T-helper 1 cell treated with Interleukin-12 subunit alpha and Interleukin-12 subunit beta and Interleukin-4 antibody, amounts not matched to agents 30 μg/mL and 1 μg/mL, for 36 hours (primary cell): Measurements from ENCODE around the gene MAP4.
"Not testable (repeated sequence)": the region's sequence is repeated elsewhere in the genome, so short reads cannot be mapped to it uniquely, and the experiment has no call there.

ENCODE experiments used
- H3K27ac Mint-ChIP-seq: one replicate; pipeline ENCODE4 v1.8.0; 2021; ENCODE audit warnings: mild to moderate bottlenecking, mixed read lengths
- H3K27me3 Mint-ChIP-seq: one replicate; pipeline ENCODE4 v1.8.0; 2021; ENCODE audit warnings: low read depth, mixed read lengths
- H3K36me3 Mint-ChIP-seq: one replicate; pipeline ENCODE4 v1.8.0; 2021; ENCODE audit warnings: low read depth, mixed read lengths
- H3K4me1 Mint-ChIP-seq: one replicate; pipeline ENCODE4 v1.8.0; 2021; ENCODE audit warnings: low read depth, mixed read lengths
- H3K4me3 Mint-ChIP-seq: one replicate; pipeline ENCODE4 v1.8.0; 2021; ENCODE audit warnings: mild to moderate bottlenecking, moderate library complexity, mixed read lengths
- H3K9me3 Mint-ChIP-seq: one replicate; pipeline ENCODE4 v1.8.0; 2021; ENCODE audit warnings: mixed read lengths

Gene MAP4, protein sequence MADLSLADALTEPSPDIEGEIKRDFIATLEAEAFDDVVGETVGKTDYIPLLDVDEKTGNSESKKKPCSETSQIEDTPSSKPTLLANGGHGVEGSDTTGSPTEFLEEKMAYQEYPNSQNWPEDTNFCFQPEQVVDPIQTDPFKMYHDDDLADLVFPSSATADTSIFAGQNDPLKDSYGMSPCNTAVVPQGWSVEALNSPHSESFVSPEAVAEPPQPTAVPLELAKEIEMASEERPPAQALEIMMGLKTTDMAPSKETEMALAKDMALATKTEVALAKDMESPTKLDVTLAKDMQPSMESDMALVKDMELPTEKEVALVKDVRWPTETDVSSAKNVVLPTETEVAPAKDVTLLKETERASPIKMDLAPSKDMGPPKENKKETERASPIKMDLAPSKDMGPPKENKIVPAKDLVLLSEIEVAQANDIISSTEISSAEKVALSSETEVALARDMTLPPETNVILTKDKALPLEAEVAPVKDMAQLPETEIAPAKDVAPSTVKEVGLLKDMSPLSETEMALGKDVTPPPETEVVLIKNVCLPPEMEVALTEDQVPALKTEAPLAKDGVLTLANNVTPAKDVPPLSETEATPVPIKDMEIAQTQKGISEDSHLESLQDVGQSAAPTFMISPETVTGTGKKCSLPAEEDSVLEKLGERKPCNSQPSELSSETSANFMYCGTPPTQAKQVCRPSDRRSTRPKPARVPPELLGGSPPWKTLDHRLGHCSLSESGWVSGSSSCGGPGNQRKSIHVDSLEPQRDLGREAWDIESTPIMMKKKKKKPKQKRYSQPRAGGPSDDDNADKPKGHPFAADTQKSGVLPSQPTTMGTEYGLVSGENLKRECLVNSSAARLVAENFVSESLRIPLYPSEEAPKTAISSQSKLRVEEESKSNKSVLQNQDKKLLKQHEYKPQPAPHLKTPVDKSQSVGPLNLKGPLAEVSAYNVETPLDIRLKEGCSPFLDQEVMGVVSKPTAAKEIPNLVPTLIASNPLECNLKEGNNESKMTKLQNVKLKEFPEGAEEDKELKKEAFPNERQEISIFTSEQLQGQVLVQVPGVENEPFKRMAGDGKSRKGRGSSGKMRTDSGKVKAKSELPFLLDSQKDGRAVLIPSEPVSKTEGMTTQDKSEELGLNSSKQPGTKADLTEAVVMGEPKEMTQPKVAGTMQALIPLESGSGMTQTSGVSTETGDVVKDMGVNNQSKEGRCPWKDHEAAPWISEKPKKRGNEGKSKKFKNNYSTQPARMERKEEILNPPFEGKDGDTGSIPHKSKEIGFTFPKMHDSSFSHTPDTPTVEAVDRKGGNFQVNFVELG (N-terminal part only)

DNA sequence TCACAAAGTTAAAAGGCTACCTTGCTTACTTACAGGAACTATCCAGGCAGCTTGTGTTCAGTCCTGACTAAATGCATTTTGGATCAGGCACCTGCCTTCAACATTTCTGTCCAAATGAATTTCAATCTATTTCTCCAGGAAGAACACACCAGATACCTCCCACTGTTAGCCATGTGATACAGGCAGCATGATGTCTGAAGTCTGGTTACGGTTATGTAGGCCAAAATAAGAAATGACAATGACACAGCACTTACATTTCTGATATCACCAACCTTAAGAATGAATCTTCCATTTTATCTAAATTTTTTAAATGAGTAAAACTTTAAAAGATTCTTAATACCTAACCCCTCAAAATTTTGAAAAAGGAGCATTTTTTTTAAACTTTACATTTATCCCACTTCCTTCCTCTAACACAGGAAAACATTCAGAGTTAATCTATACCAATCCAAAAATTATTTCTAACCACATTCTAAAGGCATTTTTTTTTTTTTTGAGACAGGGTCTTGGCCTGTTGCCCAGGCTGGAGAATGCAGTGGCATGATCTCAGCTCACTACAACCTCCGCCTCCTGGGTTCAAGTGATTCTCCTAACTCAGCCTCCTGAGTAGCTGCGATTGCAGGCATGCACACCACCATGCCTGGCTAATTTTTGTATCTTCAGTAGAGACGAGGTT lies at the start of gene MAP4:
MAP4 (minus strand) TSS at position 116 of the 673 bp plus-strand sequence. CDS start 17,556 bp downstream, outside the sequence.
- Mint-ChIP-seq H3K9me3 (no peaks in the 10 kb centered on the region), H3K4me1 (peaks cover 24% of the 10 kb centered on the region), H3K27me3 (no peaks in the 10 kb centered on the region), H3K4me3 (no peak within 1 kb of the TSS), H3K36me3 (peaks cover 6% of the 10 kb centered on the region), H3K27ac (peak within 1 kb of the TSS; percentile 36)

DNA sequence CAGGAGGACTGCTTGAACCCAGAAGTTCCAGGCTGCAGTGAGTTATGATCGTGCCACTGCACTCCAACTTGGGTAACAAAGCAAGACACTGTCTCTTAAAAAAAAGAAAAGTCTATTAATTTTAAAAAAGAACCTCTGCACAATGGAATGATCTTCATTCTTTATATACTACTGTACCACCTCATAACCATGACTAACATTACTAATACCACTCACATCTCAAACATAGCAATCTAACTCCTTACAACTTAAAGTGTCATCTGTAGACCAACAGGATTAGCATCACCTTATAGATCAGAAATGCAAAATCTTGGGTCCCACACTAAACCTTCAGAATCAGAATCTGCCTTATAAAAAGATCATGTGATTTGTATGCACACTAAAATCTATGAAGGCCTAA lies 48.8 kb upstream of the MAP4 start:
- Mint-ChIP-seq H3K9me3 (peaks cover 4% of the 10 kb centered on the region), H3K27ac (no peak overlapping the region), H3K4me1 (peaks cover 16% of the 10 kb centered on the region), H3K36me3 (peaks cover 8% of the 10 kb centered on the region), H3K27me3 (no peaks in the 10 kb centered on the region), H3K4me3 (no peak overlapping the region)

DNA sequence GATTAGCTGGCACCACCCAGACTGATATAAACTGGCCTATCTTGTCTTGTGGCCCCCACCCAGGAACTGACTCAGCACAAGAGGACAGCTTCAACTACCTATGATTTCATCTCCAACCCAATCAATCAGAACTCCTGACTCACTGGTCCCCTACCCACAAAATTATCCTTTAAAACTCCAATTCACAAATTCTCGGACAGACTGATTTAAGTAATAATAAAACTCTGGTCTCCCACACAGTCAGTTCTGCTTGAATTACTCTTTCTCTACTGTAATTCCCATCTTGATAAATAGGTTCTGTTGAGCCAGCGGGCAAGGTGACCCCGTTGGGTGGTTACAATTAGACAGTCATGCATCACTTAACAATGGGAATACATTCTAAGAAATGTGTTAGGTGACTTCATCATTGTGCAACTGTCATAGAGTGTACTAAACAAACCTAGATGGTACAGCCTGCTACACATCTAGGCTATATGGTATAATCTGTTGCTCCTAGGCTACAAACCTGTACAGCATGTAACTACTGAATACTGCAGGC lies 48.1 kb upstream of the MAP4 start:
- Mint-ChIP-seq H3K9me3 (peaks cover 4% of the 10 kb centered on the region), H3K4me1 (peaks cover 18% of the 10 kb centered on the region), H3K27ac (no peak overlapping the region), H3K4me3 (no peak overlapping the region), H3K27me3 (no peaks in the 10 kb centered on the region), H3K36me3 (peaks cover 10% of the 10 kb centered on the region)

DNA sequence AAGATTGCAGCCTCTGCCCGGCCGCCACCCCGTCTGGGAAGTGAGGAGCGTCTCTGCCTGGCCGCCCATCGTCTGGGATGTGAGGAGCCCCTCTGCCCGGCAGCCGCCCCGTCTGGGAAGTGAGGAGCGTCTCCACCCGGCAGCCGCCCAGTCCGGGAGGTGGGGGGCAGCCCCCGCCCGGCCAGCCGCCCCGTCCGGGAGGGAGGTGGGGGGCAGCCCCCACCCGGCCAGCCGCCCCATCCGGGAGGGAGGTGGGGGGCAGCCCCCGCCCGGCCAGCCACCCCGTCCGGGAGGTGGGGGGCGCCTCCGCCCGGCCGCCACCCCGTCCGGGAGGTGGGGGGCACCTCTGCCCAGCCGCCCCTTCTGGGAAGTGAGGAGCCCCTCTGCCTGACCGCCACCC lies 45.4 kb upstream of the MAP4 start:
- H3K4me1 Mint-ChIP-seq = peaks cover 25% of the 10 kb centered on the region
- H3K4me3 Mint-ChIP-seq, H3K27ac Mint-ChIP-seq, H3K9me3 Mint-ChIP-seq, H3K27me3 Mint-ChIP-seq: not testable (repeated sequence)
- H3K36me3 Mint-ChIP-seq = peaks cover 13% of the 10 kb centered on the region

DNA sequence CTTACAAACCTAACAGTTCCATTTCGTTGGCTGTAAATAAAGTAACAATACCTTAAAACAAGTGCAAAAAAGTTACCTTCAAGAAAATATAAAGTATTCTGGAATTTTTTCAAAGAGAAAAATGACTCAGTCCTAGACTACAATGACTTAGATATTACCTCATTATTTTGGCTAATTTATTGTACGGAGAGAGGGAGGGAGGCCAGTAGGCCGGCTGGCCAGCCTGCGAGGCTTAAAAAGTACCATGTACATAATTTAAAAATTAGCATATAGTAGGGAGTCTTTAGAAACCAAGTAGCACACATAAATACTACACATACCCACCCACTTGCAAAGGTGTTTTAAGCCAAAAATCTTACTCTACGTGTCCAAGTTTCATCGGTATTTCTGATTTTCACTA lies 41.9 kb upstream of the MAP4 start:
- H3K4me1 Mint-ChIP-seq = peaks cover 13% of the 10 kb centered on the region
- H3K27ac Mint-ChIP-seq = no peak overlapping the region
- no peaks in the 10 kb centered on the region for H3K27me3 Mint-ChIP-seq
- H3K36me3 Mint-ChIP-seq = peaks cover 12% of the 10 kb centered on the region
- no peak overlapping the region for H3K4me3 Mint-ChIP-seq
- peaks cover 4% of the 10 kb centered on the region for H3K9me3 Mint-ChIP-seq

DNA sequence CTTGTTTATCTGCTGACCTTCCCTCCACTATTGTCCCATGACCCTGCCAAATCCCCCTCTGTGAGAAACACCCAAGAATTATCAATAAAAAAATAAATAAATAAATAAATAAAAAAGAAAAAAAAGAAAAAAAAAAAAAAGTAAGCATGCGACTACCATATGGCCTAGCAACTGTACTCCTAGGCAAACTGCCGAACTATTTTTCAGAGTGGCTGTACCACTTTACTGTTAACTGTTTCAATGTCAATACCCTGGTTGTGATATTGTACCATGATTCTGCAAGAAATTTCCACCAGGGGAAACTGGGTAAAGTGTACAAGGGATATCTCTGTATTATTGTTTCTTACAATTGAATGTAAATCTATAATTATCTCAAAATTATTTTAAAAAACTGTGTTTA lies 41.3 kb upstream of the MAP4 start:
- H3K27me3 Mint-ChIP-seq = no peaks in the 10 kb centered on the region
- H3K4me3 Mint-ChIP-seq = no peak overlapping the region
- peaks cover 19% of the 10 kb centered on the region for H3K4me1 Mint-ChIP-seq
- H3K36me3 Mint-ChIP-seq = peaks cover 12% of the 10 kb centered on the region
- peaks cover 4% of the 10 kb centered on the region for H3K9me3 Mint-ChIP-seq
- H3K27ac Mint-ChIP-seq = no peak overlapping the region

DNA sequence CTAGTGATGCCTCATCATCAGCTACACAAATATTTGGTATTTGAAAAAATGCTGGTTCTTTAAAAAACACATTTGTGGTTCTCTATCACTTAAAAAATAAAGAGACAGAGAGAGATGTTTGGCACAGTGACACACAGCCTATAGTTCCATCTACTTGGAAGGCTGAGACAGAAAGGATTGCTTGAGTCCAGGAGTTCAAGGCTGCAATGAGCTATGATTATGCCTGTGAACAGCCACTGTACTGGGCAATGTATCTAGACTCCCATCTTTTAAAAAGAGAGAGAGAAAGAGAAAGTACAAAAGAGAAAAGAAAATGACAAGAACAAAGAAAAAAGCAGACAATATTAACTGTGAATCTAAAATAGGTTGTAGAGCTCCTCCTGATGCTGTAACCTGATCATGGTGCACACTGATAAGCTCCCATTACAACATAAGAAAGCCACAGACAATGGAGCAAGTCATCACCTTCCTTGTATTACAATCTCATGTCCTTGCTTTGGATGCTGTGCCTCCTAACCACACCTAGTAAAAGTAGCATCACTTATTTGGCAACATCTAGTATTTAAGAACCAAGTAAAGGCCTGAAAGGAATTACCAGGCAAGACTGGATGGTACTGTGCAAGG lies 31.7 kb upstream of the MAP4 start:
- Mint-ChIP-seq H3K27me3 (no peaks in the 10 kb centered on the region), H3K36me3 (peaks cover 19% of the 10 kb centered on the region), H3K4me1 (peaks cover 11% of the 10 kb centered on the region), H3K27ac (no peak overlapping the region), H3K4me3 (no peak overlapping the region), H3K9me3 (no peaks in the 10 kb centered on the region)

DNA sequence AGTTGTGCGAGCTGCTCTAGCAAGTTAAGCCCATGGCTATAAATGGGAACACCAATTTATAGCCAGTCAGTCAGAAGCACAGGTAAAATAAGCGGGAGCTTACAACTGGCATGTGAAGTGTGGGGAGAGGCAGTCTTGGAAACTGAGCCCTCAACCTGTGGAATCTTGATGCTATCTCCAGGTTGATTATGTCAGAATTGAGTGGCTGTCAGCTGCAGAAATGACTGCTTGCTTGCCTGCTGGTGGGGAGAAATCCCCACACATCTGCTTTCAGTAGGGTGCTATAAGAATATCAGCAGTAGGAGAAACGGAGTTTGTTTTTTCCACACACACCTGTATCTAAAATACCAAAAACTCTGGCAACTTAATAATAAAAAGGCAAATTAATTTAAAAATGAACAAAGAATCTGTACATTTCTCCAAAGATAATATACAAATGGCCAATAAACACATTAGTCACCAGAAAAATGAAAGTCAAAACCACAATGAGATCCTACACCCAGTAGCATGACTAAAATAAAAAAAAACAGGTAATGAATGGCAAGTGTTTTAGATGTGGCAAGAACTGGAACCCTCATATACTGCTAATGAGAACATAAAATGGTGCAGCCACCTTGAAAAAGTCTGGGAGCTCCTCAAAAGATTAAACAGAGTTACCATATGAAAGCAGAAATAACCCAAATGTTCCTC lies 26.0 kb upstream of the MAP4 start:
- H3K36me3 Mint-ChIP-seq = peaks cover 3% of the 10 kb centered on the region
- H3K27ac Mint-ChIP-seq = no peak overlapping the region
- no peak overlapping the region for H3K4me3 Mint-ChIP-seq
- no peaks in the 10 kb centered on the region for H3K9me3 Mint-ChIP-seq
- no peaks in the 10 kb centered on the region for H3K27me3 Mint-ChIP-seq
- peaks cover 18% of the 10 kb centered on the region for H3K4me1 Mint-ChIP-seq

DNA sequence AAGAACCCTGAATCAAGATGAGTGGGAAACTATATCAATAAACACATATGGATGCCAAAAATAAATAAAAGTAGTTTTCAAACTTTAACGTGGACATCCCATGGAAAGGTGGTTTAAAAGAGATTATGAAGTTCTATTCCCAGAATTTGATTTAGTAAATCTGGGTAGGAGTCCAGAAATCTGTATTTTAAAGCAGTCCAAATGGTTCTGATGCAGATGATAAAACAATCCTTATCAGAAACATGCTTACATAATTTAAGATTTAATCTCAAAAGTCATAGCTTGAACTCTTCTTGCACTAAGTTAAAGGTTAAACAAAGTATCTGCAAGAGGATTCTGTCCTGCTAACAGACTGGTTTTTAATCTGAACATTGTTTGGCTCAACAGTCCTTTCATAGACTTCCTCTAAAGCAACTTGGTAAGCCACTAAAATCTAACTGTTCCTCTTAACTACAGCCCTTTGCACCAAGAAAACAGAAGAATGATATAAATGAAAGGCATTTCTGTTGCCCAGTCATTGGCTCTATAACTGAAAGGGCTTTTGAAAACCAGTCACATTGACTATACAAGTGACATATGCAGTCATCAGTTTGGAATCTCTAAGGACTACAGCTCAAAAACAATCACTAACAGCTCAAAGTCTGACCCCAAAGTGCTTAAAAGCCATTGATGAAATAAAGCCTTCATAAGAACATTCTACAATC lies 23.4 kb upstream of the MAP4 start:
- Mint-ChIP-seq H3K27ac (no peak overlapping the region), H3K9me3 (no peaks in the 10 kb centered on the region), H3K4me1 (peaks cover 18% of the 10 kb centered on the region), H3K27me3 (no peaks in the 10 kb centered on the region), H3K4me3 (no peak overlapping the region), H3K36me3 (peaks cover 2% of the 10 kb centered on the region)

DNA sequence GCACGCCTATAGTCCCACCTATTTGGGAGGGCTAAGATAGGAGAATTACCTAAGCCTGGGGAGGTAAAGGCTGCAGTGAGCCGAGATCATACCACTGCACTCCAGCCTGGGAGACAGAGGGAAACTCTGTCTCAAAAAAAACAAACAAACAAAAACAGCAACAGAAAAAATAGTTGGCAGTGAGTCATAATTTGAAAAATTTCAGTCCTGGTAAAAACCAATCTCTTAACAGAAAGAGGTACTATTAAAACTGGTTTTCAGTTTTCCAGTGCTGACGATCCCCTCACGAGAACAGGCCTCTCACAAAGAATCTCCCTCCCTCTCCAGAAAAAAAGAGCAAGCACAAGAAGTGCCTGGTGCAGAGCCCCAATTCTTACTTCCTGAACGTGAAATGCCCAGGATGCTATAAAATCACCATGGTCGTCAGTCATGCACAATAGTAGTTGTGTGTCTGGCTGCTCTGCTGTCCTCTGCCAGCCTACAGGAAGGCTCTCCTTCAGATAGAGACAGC lies 22.8 kb upstream of the MAP4 start:
- peaks cover 2% of the 10 kb centered on the region for H3K36me3 Mint-ChIP-seq

DNA sequence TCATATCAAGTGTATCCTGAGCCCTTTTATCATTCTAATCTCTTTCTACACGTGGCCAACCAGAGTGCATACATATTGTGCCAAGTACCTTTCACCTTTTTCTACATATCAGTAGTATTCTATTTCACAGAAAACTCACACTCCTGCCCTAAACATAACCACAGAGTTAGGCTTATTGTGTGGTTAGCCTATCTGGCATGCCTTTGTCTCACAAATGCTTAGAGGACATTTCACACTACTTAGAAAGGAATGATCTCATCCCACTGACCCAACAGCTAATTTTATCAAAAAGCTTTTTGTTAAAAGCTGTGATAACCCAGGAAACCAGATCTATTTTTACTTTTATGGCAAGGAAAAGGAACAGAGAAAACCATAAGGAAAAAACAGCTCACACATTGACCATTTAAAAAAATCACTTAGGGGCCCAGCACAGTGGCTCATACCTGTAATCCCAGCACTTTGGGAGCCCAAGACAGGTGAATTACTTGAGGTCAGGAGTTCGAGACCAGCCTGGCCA lies 17.8 kb upstream of the MAP4 start:
- Mint-ChIP-seq H3K27me3 (no peaks in the 10 kb centered on the region), H3K36me3 (peaks cover 2% of the 10 kb centered on the region), H3K9me3 (no peaks in the 10 kb centered on the region), H3K4me1 (peaks cover 21% of the 10 kb centered on the region), H3K27ac (peak overlapping the region; percentile 32), H3K4me3 (no peak overlapping the region)

More for the DNA sequence above, 22.8 kb upstream of the MAP4 start:
- peaks cover 22% of the 10 kb centered on the region for H3K4me1 Mint-ChIP-seq
- H3K27ac Mint-ChIP-seq = no peak overlapping the region
- no peaks in the 10 kb centered on the region for H3K27me3 Mint-ChIP-seq
- H3K4me3 Mint-ChIP-seq = no peak overlapping the region
- H3K9me3 Mint-ChIP-seq = no peaks in the 10 kb centered on the region

DNA sequence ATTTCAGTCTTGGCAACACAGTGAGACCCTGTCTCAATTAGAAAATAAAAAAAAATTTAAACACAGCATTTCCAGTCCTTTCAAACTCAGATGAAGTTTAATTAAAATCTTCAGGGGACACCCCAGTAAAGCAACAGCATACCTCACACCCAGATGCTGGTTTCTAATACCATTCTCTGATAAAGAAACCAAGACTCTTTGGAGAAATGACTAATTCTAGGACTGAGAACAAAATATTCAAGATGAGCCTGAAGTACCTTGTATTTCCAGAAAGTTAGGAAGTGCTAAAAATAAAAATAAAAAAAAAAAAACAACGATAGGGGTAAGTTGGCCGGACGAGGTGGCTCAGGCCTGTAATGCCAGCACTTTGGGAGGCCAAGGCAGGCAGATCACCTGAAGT lies 14.0 kb upstream of the MAP4 start:
- H3K4me1 Mint-ChIP-seq = peaks cover 21% of the 10 kb centered on the region
- no peaks in the 10 kb centered on the region for H3K27me3 Mint-ChIP-seq
- no peak overlapping the region for H3K27ac Mint-ChIP-seq
- no peaks in the 10 kb centered on the region for H3K9me3 Mint-ChIP-seq
- H3K4me3 Mint-ChIP-seq = no peak overlapping the region
- no peaks in the 10 kb centered on the region for H3K36me3 Mint-ChIP-seq
